PC-3 (cell line): Measurements from ENCODE around the gene ZBED4. TPM values are rescaled to one million over a fixed set of nuclear protein-coding genes. Genes with fewer than 3 reads are reported as not detected.

Source experiments
- ATAC-seq: fragments of 200-7000 bp; cut with Tn5 transposase; 2 replicates; pipeline ENCODE4 v1.9.1; 2020; ENCODE audit warnings: mild to moderate bottlenecking, moderate library complexity
- BruUV-seq: library from RNA; stranded (reverse); fragments of 400-500 nt; replicated peaks from 2 replicates; lab custom pipeline; 2021; lab: Mats Ljungman, UMichigan
- CTCF ChIA-PET: fragments of 300-600 bp; sonication (Branson Sonifier 250); formaldehyde crosslinking; loops from one replicate; lab custom pipeline; 2022; ENCODE audit warnings: antibody characterized with exemption; lab: Charles Lee
- POLR2A ChIA-PET: fragments of 300-600 bp; sonication (Branson Sonifier 250); formaldehyde crosslinking; loops from one replicate; lab custom pipeline; 2022; ENCODE audit warnings: antibody characterized with exemption; ENCODE audit not compliant: unreplicated experiment; lab: Charles Lee
- DNase-seq: peaks from one replicate; pipeline ENCODE4 v3.0.0-alpha.2; 2015
- H2AFZ ChIP-seq: fragments of 300-600 bp; sonication (generic); 2 replicates; pipeline ENCODE4 v1.6.0; 2016; ENCODE audit warnings: antibody characterized with exemption, low read length
- H3F3A ChIP-seq: fragments of 300-600 bp; sonication (generic); one replicate; pipeline ENCODE4 v1.6.0; 2017; ENCODE audit warnings: antibody characterized with exemption, low read length, control low read depth, mild to moderate bottlenecking; ENCODE audit not compliant: unreplicated experiment
- H3K27ac ChIP-seq: fragments of 300-600 bp; sonication (generic); 2 replicates; pipeline ENCODE4 v1.5.1; 2016; ENCODE audit warnings: mild to moderate bottlenecking, low read length
- H3K27me3 ChIP-seq: fragments of 300-600 bp; sonication (generic); 2 replicates; pipeline ENCODE4 v1.6.1; 2016; ENCODE audit warnings: low read length, mixed read lengths
- H3K36me3 ChIP-seq: fragments of 300-600 bp; sonication (generic); 2 replicates; pipeline ENCODE4 v1.6.1; 2016; ENCODE audit warnings: low read depth, mixed run types, low read length, mixed read lengths
- H3K4me1 ChIP-seq: fragments of 300-600 bp; sonication (generic); 2 replicates; pipeline ENCODE4 v1.5.1; 2016; ENCODE audit warnings: low read length; ENCODE audit not compliant: insufficient read depth
- H3K4me2 ChIP-seq: fragments of 300-600 bp; sonication (generic); 2 replicates; pipeline ENCODE4 v1.6.0; 2016; ENCODE audit warnings: low read length
- H3K4me3 ChIP-seq: fragments of 300-600 bp; sonication (generic); 2 replicates; pipeline ENCODE4 v1.5.1; 2016; ENCODE audit warnings: mild to moderate bottlenecking, low read length, mixed read lengths
- H3K79me2 ChIP-seq: fragments of 300-600 bp; sonication (generic); 2 replicates; pipeline ENCODE4 v1.6.1; 2017; ENCODE audit warnings: low read length, mixed read lengths
- H3K9ac ChIP-seq: fragments of 300-600 bp; sonication (generic); 2 replicates; pipeline ENCODE4 v1.6.0; 2016; ENCODE audit warnings: mild to moderate bottlenecking, low read length
- H3K9me2 ChIP-seq: fragments of 300-600 bp; sonication (generic); replicated peaks from 2 replicates; pipeline ENCODE4 v1.6.1; 2016; ENCODE audit warnings: mixed run types, low read length, mixed read lengths
- H3K9me3 ChIP-seq: fragments of 300-600 bp; sonication (generic); 2 replicates; pipeline ENCODE4 v1.6.1; 2016; ENCODE audit warnings: low read length, mixed read lengths
- H4K20me1 ChIP-seq: fragments of 300-600 bp; sonication (generic); 2 replicates; pipeline ENCODE4 v1.6.1; 2016; ENCODE audit warnings: low read length, mixed read lengths
- EZH2 ChIP-seq: fragments of 300-600 bp; sonication (generic); IDR thresholded peaks from one replicate; pipeline ENCODE4 v1.6.1; 2017; ENCODE audit warnings: antibody characterized with exemption, mild to moderate bottlenecking, low read length; ENCODE audit not compliant: unreplicated experiment
- EZH2phosphoT487 ChIP-seq: fragments of 300-600 bp; sonication (generic); IDR thresholded peaks from 2 replicates; pipeline ENCODE4 v1.6.1; 2018; ENCODE audit warnings: mild to moderate bottlenecking, antibody characterized with exemption, low read length, borderline replicate concordance
- intact Hi-C: fragments of 100-400 bp; cut with micrococcal nuclease; formaldehyde crosslinking; loops from 2 replicates; pipeline ENCODE4 v1.9.0; 2023
- total RNA-seq: library from RNA; depleted of rRNA; stranded (reverse); fragments of >200 nt; gene quantifications from 2 replicates; pipeline ENCODE4 v1.2.3, GENCODE V29; 2014; rRNA removed
- TF ChIP-seq, protein P1 (sequence below): fragments of 300-600 bp; sonication (generic); conservative IDR thresholded peaks from 2 replicates; pipeline ENCODE4 v1.5.1; 2017; ENCODE audit warnings: antibody characterized with exemption, low read depth, mild to moderate bottlenecking, low read length

ZBED4 gene
- total RNA-seq, 1 experiment from 2014 or later: 11.5 TPM

DNA sequence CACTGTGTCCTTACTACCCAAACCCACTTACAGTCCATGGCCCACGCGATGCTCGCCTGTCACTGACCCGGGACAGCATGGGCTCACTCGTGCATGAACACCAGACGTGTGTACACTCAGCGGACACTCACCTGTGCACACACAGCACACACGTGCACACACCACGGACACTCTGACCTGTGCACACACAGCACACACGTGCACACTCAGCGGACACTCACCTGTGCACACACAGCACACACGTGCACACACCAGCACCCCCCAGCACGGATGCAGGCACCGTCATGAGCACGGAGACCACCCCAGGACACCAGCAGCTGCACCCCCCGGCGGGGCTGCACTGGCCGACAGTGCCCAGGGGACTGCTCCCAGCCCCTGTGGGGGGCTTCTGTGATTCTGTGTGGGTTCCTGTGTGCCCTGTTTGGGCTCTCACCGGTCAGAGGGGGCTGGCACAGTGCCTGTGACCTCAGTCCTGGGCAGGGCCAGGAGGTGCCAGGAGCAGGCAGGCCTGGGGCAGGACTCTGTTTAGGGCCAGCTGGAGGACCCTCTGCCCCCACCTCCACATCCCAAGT, 85.0 kb downstream of the ZBED4 start:
- Histone ChIP-seq H3K79me2 (no peaks in the 10 kb centered on the region), H3K36me3 (no peaks in the 10 kb centered on the region), H3K9me2 (no peaks in the 10 kb centered on the region), H3K4me2 (no peak overlapping the region), H3K9me3 (no peaks in the 10 kb centered on the region), H2AFZ (no peak overlapping the region), H3K27ac (no peak overlapping the region), H4K20me1 (no peaks in the 10 kb centered on the region), H3F3A (no peaks in the 10 kb centered on the region), H3K4me1 (peaks cover 13% of the 10 kb centered on the region), H3K4me3 (no peak overlapping the region), H3K27me3 (no peaks in the 10 kb centered on the region), H3K9ac (no peak overlapping the region)
- ATAC-seq: no peak
- ChIA-PET POLR2A (no interaction called here), CTCF (no interaction called here)
- DNase-seq: no peak
- intact Hi-C loops: no loop called here
- no peak for TF ChIP-seq EZH2phosphoT487
- TF ChIP-seq, protein P1, sequence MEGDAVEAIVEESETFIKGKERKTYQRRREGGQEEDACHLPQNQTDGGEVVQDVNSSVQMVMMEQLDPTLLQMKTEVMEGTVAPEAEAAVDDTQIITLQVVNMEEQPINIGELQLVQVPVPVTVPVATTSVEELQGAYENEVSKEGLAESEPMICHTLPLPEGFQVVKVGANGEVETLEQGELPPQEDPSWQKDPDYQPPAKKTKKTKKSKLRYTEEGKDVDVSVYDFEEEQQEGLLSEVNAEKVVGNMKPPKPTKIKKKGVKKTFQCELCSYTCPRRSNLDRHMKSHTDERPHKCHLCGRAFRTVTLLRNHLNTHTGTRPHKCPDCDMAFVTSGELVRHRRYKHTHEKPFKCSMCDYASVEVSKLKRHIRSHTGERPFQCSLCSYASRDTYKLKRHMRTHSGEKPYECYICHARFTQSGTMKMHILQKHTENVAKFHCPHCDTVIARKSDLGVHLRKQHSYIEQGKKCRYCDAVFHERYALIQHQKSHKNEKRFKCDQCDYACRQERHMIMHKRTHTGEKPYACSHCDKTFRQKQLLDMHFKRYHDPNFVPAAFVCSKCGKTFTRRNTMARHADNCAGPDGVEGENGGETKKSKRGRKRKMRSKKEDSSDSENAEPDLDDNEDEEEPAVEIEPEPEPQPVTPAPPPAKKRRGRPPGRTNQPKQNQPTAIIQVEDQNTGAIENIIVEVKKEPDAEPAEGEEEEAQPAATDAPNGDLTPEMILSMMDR: no peak
- no peak for TF ChIP-seq EZH2
- no TSS peak for BruUV-seq

Other genes starting within 250 kb of the ZBED4 start
- 19.1 and 23.0 TPM in 2 replicates for gene BRD1, start 26.0 kb upstream of the ZBED4 start, total RNA-seq
- gene ALG12, start 64.6 kb downstream of the ZBED4 start, total RNA-seq: 10.7 and 12.1 TPM in 2 replicates
- gene CRELD2, start 64.8 kb downstream of the ZBED4 start, total RNA-seq: 71.3 and 85.6 TPM in 2 replicates
- gene PIM3, start 106.9 kb downstream of the ZBED4 start, total RNA-seq: 61.7 and 72.8 TPM in 2 replicates
- 0.04 TPM in 1 of 2 replicates, not detected in the other for gene IL17REL, start 158.9 kb downstream of the ZBED4 start, total RNA-seq
- gene TTLL8, start 204.5 kb downstream of the ZBED4 start, total RNA-seq: not detected in 2 replicates
- gene MLC1, start 231.6 kb downstream of the ZBED4 start, total RNA-seq: 0.62 TPM in 1 of 2 replicates, not detected in the other
- gene MOV10L1, start 236.2 kb downstream of the ZBED4 start, total RNA-seq: 0.26 and 1.6 TPM in 2 replicates